ENCODE measurements around the gene SH3RF3. TPM values are rescaled to one million over a fixed set of nuclear protein-coding genes. Genes with fewer than 3 reads are reported as not detected.
A peak's percentile ranks its signal among the peaks of the same experiment; 100 is the strongest.

The SH3RF3 gene
- total and polyA plus RNA-seq, 2 of the 13 experiments (the other 11 are each of a cell fraction or from before 2014, with no cell fraction given), result 0.04 TPM; not detected in 1

- no peak for TF ChIP-seq ZNF687 (CRISPR knock-in tag; IDR thresholded peaks at IDR 0.05)
- TF ChIP-seq ZNF17 (CRISPR knock-in tag; IDR thresholded peaks at IDR 0.05), result no peak
- TF ChIP-seq JDP2 (CRISPR knock-in tag; IDR thresholded peaks at IDR 0.05; ENCODE audit: borderline replicate concordance), result no peak
- TF ChIP-seq NR2F1 (CRISPR knock-in tag; IDR thresholded peaks at IDR 0.05), result no peak
- 0 out of 2 replicates have a peak, but pooled peaks have one; percentile 42 for TF ChIP-seq HDAC2 (CRISPR knock-in tag; IDR thresholded peaks at IDR 0.05)
- TF ChIP-seq NFE2 (CRISPR knock-in tag; IDR thresholded peaks at IDR 0.05), result no peak
- no peak for TF ChIP-seq ZHX2 (IDR thresholded peaks at IDR 0.05; ENCODE audit: low read depth)
- no peak for TF ChIP-seq ZHX2 (CRISPR knock-in tag; IDR thresholded peaks at IDR 0.05; ENCODE audit: borderline replicate concordance)
- TF ChIP-seq ZNF446 (CRISPR knock-in tag; IDR thresholded peaks at IDR 0.05), result no peak
- no peak for TF ChIP-seq THAP8 (CRISPR knock-in tag; IDR thresholded peaks at IDR 0.05; ENCODE audit: borderline replicate concordance)
- no peak for TF ChIP-seq TOE1 (CRISPR knock-in tag; IDR thresholded peaks at IDR 0.05)
- TF ChIP-seq SMAD3 (CRISPR knock-in tag; IDR thresholded peaks at IDR 0.05), result no peak
- TF ChIP-seq CBFB (CRISPR knock-in tag; IDR thresholded peaks at IDR 0.05), result no peak
- TF ChIP-seq BCL6 (CRISPR knock-in tag; IDR thresholded peaks at IDR 0.05), result peak; percentile 42; the same call in 1 of the 2 replicates
- TF ChIP-seq ZNF275 (CRISPR knock-in tag; IDR thresholded peaks at IDR 0.05; ENCODE audit: borderline replicate concordance), result no peak
Measured at GRCh38 chr2:109545828-109546713, 417.1 kb downstream of the SH3RF3 start (continued).
